Activated CD4-positive, alpha-beta memory T cell treated with anti-CD3 and anti-CD28 coated beads for 36 hours (primary cell): Measurements from ENCODE around the gene BTBD2. TPM values are rescaled to one million over a fixed set of nuclear protein-coding genes. Genes with fewer than 3 reads are reported as not detected.

Experiments used
- CTCF ChIA-PET: fragments of 350-600 bp; sonication (Branson Sonifier 250); formaldehyde crosslinking; loops from one replicate; lab custom pipeline; 2021; ENCODE audit warnings: antibody characterized with exemption, inconsistent platforms; lab: Charles Lee
- POLR2A ChIA-PET: fragments of 350-600 bp; sonication (Branson Sonifier 250); formaldehyde crosslinking; loops from one replicate; lab custom pipeline; 2021; ENCODE audit warnings: antibody characterized with exemption; lab: Charles Lee
- DNase-seq: peaks from one replicate; pipeline ENCODE4 v3.0.0-alpha.2; 2020
- H3K27ac Mint-ChIP-seq: one replicate; pipeline ENCODE4 v1.8.0; 2021; ENCODE audit warnings: mixed read lengths
- H3K27me3 Mint-ChIP-seq: one replicate; pipeline ENCODE4 v1.8.0; 2021; ENCODE audit warnings: mixed read lengths
- H3K36me3 Mint-ChIP-seq: one replicate; pipeline ENCODE4 v1.8.0; 2021; ENCODE audit warnings: mixed read lengths
- H3K4me1 Mint-ChIP-seq: one replicate; pipeline ENCODE4 v1.8.0; 2021; ENCODE audit warnings: low read depth, mixed read lengths
- H3K4me3 Mint-ChIP-seq: one replicate; pipeline ENCODE4 v1.8.0; 2021; ENCODE audit warnings: mild to moderate bottlenecking, mixed read lengths
- H3K9me3 Mint-ChIP-seq: one replicate; pipeline ENCODE4 v1.8.0; 2021; ENCODE audit warnings: mixed read lengths
- intact Hi-C: fragments of 100-400 bp; cut with micrococcal nuclease; formaldehyde crosslinking; loops from one replicate; pipeline ENCODE4 v1.15.1; 2023
- total RNA-seq, 2 experiments: library from RNA; stranded (reverse); gene quantifications; one replicate each; pipeline ENCODE4 v1.2.3, GENCODE V29; 2021

Gene BTBD2
- total RNA-seq, 2 experiments from 2014 or later, result 37.3 to 42.9 TPM

DNA sequence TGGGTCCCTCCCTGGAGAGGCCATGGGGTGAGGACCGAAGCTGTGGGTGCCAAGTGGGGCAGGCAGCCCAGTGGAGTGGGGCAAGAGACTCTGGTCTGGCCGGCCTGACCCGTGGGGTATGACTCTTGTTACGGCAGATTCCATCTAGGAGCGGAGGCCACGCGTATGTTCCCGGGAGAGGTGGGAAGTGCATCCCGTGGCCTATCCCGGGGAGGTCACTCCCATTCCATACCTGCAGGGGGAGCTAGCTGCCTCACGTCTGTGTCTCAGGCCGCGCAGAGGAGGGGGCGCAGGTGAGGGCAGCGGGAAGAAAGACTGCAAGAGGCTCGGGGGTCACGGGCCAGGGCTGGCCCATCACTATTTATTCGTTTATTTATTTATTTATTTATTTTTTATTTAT is 69.6 kb downstream of the BTBD2 start:
- Mint-ChIP-seq H3K27ac (no peak overlapping the region), H3K27me3 (no peaks in the 10 kb centered on the region), H3K4me1 (peaks cover 35% of the 10 kb centered on the region), H3K9me3 (no peaks in the 10 kb centered on the region), H3K4me3 (no peak overlapping the region), H3K36me3 (peaks cover 9% of the 10 kb centered on the region)
- intact Hi-C loops, result no loop called here
- POLR2A ChIA-PET, result interaction anchor here (0.6 kb wide), 1 partner anchor 197 kb away, joined by 3 read pairs; no protein-coding TSS in a partner anchor
- DNase-seq, result peak; percentile 56
- CTCF ChIA-PET, result interaction anchor here (0.6 to 1.5 kb wide), 10 partner anchors 16 to 146 kb away, joined by 3 to 6 read pairs (median 4); no protein-coding TSS in a partner anchor

DNA sequence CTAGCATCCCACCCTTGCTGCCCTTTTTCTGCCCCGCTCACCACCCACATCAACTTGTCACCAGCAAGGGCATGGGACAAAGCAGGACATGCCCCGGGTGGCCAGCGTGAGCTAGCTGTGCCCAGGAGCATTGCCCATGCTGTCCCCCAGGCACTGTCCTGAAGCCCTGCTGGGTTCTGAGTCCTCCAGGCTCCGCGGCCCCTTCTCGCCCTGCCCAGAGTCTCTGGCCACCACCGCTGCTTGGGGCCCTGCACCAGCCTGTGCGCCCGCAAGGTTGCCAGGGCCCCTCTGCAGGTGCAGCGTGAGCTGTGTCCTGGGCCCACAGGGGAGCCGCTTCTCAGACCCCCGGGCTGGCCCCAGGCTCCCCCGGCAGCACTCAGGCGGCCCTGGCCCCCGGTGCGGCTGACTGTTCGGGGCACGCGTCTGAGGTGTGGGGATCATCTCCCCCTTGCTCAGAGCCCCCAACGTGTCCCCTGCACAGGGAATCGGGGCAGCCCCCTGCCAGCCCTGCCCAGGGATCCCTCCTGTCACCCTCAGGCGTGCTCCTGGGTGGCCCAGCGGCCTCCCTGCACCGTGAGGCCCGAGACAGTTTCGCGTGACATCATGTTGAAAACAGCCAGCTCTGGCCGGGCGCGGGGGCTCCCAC is 70.5 kb downstream of the BTBD2 start:
- ChIA-PET POLR2A (no interaction called here), CTCF (interaction anchor here (0.6 to 3.3 kb wide), 8 partner anchors 15 to 147 kb away, joined by 3 to 19 read pairs (median 4); no protein-coding TSS in a partner anchor)
- intact Hi-C loops, result no loop called here
- no peaks in the 10 kb centered on the region for H3K27me3 Mint-ChIP-seq
- H3K4me3 Mint-ChIP-seq, result no peak overlapping the region
- H3K4me1 Mint-ChIP-seq, result peaks cover 32% of the 10 kb centered on the region
- H3K27ac Mint-ChIP-seq, result no peak overlapping the region
- H3K36me3 Mint-ChIP-seq, result peaks cover 9% of the 10 kb centered on the region
- DNase-seq, result no peak
- H3K9me3 Mint-ChIP-seq, result no peaks in the 10 kb centered on the region

DNA sequence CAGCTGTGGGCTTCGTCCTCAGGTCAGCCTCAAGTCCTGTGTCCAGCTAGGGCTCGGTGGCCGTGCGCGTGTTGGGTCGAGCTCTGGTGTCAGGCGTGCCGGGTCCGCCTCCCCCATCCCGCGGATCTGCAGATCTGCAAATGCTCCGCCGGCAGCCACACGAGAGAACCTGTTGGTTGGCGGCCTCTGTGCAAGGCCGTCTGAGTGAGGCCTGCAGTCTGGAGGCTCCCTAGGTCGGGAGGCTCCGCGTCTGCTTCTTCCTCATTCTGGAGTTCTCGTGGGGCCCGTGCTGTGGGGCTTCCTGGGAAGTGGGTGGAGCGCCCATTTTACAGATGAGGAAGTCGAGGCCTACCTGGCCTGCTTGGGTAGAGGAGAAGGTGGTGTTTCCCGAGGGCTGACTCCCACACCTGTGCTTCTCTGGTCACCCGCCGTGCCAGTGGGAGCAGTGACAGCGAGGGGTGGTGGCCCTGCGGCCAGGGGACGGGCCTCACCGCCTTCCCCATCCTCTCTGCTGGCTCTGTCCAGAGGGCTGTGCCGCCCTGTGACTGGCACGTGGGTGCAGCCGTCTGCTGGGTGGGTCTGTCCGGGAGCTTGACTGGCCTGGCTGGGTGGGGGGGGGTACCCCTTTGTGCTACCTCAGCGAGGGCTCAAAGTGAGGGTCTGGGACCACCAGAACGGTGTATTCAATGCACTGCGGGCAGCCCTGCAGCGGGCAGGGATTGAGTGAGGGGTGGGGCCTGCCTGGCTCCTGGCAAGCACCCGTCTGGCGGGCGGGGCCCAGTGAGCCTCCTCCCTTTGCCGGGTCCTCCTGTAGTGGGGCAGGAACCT is 71.2 kb downstream of the BTBD2 start:
- Mint-ChIP-seq H3K27ac (no peak overlapping the region), H3K4me3 (peak overlapping the region; percentile 40), H3K4me1 (peaks cover 38% of the 10 kb centered on the region), H3K36me3 (peaks cover 6% of the 10 kb centered on the region), H3K27me3 (no peaks in the 10 kb centered on the region), H3K9me3 (no peaks in the 10 kb centered on the region)
- DNase-seq, result no peak
- intact Hi-C loops, result no loop called here
- POLR2A ChIA-PET, result no interaction called here
- CTCF ChIA-PET, result interaction anchor here (0.6 to 3.3 kb wide), 3 partner anchors 14 to 62 kb away, joined by 3 to 19 read pairs (median 3); no protein-coding TSS in a partner anchor

DNA sequence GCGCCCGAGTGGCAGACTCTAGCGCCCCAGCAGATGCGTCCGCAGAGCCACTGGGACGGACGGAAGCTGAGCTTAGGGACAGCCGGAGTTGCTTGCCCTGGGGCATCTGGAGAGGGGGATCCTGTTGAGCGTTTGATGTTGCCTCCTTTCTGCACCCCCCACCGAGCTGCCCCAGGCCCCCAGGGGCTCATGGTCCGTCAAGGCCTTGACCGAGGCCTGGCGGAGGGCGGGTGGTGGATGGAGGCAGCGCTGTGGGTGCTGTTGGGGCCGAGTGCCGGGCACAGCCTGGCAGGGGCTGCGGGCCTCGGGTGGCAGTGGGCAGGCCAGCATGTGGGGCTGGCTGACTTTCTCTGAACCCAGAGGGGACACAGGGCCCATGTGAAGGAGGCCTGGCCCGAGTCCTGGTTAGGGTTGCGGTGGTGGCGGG is 71.8 kb downstream of the BTBD2 start:
- H3K4me1 Mint-ChIP-seq, result peaks cover 33% of the 10 kb centered on the region
- peak overlapping the region; percentile 84 for H3K4me3 Mint-ChIP-seq
- H3K9me3 Mint-ChIP-seq, result no peaks in the 10 kb centered on the region
- DNase-seq, result no peak
- H3K36me3 Mint-ChIP-seq, result peaks cover 4% of the 10 kb centered on the region
- peak overlapping the region; percentile 94 for H3K27ac Mint-ChIP-seq
- intact Hi-C loops, result loop anchor here (2.0 kb wide), 1 partner anchor 153 kb away; the partner anchor contains the start of genes IZUMO4 and MOB3A
- ChIA-PET POLR2A (no interaction called here), CTCF (interaction anchor here (1.6 to 3.3 kb wide), 2 partner anchors 10 to 14 kb away, joined by 4 to 19 read pairs; no protein-coding TSS in a partner anchor)
- H3K27me3 Mint-ChIP-seq, result no peaks in the 10 kb centered on the region

DNA sequence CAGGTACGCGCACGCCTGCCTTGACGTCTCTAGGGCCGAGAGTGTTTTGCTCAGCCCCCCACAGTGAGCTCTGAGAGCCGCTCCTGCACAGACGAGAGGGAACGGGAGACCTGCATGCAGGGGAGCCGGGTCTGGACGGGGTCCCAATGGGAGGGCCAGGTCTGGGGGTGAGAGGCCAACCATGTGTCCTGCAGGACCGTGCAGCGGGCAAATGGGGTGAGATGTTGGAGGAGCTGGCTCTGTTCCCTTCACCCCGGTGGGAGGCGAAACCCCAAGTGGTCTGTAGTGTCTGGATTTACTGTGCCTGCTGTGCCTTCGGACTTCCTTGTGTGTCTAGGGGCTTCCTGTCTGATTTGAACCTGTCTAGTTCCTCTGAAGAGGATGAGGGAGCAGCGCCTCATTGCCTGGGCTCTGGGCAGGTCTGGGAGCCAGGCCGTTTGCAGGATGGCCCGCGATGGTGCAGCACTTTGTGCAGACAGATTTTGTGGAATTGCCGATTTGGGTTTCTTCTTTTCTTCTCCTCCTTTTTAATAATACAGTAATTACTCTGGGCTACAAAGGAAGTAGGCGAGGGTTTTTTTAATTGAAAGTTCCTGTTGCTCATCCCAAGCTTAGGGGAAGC is 72.5 kb downstream of the BTBD2 start:
- POLR2A ChIA-PET, result interaction anchor here (1.1 kb wide), 1 partner anchor 66 kb away, joined by 3 read pairs; no protein-coding TSS in a partner anchor
- no peaks in the 10 kb centered on the region for H3K9me3 Mint-ChIP-seq
- H3K4me1 Mint-ChIP-seq, result peaks cover 30% of the 10 kb centered on the region
- H3K4me3 Mint-ChIP-seq, result peak overlapping the region; percentile 84
- peak overlapping the region; percentile 94 for H3K27ac Mint-ChIP-seq
- DNase-seq, result no peak
- intact Hi-C loops, result loop anchor here (1.0 to 2.0 kb wide), 2 partner anchors 38 to 154 kb away; partner anchors contain the start of genes ADAT3, IZUMO4, MOB3A and SCAMP4
- CTCF ChIA-PET, result interaction anchor here (0.9 to 3.3 kb wide), 6 partner anchors 11 to 78 kb away, joined by 3 to 19 read pairs (median 4); no protein-coding TSS in a partner anchor
- no peaks in the 10 kb centered on the region for H3K27me3 Mint-ChIP-seq
- H3K36me3 Mint-ChIP-seq, result peaks cover 2% of the 10 kb centered on the region

DNA sequence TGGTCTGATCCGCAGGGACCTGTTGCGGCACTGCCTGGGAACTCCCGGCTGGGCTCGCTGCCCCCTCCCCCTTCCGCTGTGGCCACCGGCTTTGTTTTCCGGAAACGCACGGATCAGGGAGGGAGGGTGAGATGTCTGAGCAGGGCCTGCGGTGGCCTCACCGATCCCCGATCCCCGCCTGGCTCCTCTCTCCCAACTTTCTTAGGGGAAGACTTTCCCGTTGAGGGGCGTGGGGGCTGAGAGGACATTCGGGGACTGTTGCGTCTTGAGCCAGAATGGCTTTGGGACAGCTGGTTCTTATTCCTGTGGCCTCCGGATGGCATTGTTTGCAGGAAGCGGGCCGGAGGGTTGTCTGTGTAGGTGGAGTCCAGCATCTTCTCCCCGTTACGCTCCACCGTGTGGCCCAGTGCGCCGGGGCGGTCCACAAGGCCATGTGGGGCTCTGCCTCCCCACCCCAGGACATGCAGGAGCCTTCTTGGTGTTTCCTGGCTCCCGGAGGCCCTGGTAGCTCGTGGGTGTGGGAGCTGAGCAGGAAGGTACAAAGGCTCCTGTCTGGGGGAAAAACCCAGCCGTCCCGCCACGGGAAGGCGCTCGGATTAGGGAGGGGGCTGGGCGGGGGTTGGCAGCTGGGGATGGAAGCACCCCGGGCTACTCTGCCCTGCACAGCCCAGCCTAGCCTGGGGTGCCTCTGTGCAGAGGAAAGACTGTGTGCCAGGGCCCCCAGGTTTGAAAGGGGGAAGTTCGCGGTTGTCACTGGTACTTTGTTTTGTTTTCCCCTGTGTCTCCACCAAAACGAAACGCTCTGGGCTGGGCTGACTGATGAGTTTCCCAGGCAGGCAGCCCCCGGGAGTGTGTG is 73.2 kb downstream of the BTBD2 start:
- intact Hi-C loops, result loop anchor here (1.0 to 2.0 kb wide), 2 partner anchors 37 to 154 kb away; partner anchors contain the start of genes ADAT3, IZUMO4, MOB3A and SCAMP4
- H3K27me3 Mint-ChIP-seq, result no peaks in the 10 kb centered on the region
- DNase-seq, result peak; percentile 89
- CTCF ChIA-PET, result interaction anchor here (0.9 to 3.3 kb wide), 6 partner anchors 11 to 78 kb away, joined by 3 to 19 read pairs (median 4); no protein-coding TSS in a partner anchor
- peak overlapping the region; percentile 94 for H3K27ac Mint-ChIP-seq
- H3K4me1 Mint-ChIP-seq, result peaks cover 30% of the 10 kb centered on the region
- POLR2A ChIA-PET, result interaction anchor here (1.1 kb wide), 1 partner anchor 66 kb away, joined by 3 read pairs; no protein-coding TSS in a partner anchor
- H3K36me3 Mint-ChIP-seq, result peaks cover 2% of the 10 kb centered on the region
- H3K4me3 Mint-ChIP-seq, result peak overlapping the region; percentile 84
- no peaks in the 10 kb centered on the region for H3K9me3 Mint-ChIP-seq

DNA sequence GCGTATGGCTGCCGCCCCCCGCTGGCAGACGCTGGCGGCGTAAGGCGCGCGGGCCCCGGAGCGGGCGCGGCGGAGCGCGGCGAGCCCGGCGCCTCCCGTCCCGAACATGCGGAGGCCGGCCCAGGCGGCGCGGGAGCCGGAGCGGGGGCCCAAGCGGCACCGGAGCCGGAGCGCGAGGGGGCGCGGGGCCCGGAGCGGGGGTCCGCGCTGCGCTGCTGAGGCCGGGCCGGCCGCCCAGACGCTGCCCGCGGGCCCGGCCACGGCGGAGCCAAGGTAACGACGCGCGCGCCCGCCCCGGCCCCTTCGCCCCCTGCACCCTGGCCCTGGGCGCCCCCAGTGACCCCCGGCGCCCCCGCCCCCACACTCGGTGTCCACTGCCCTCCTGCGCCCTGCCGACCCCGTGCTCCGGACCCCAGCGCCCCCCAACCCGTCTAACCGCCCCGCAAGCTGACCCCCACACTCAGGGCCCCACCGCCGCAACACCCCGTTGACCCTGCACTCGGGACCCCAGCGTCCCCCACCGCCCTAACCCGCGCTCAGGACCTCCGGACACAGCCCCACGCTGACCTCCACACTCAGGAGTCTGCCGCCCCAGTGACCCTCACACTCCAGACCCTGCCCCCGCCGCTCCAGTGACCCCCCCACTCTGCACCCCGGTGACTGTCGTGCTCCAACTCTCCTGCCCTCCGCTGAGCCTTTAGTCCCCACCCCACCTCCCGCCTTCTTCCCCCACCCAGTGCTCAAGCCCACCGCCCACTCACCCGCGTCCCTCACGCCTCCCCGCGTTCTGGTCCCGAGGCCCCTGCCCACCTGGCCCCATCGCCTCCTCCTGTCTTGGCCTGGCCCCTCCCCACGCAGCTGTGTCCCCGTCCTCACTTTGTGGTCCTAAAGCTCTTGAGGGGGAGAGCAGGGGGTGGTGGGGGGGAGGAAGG is 74.1 kb downstream of the BTBD2 start, which contains the start of gene CSNK1G2:
Gene CSNK1G2, plus strand, starts transcription at position 27 of the 932 bp plus-strand sequence. CDS start 28,601 bp downstream, outside the sequence.
- H3K4me3 Mint-ChIP-seq, result peak within 1 kb of the TSS; percentile 87
- no peak for DNase-seq
- no peaks in the 10 kb centered on the region for H3K9me3 Mint-ChIP-seq
- intact Hi-C loops, result loop anchor here (1.0 to 2.0 kb wide), 2 partner anchors 36 to 155 kb away; partner anchors contain the start of genes ADAT3, IZUMO4, MOB3A and SCAMP4
- H3K27ac Mint-ChIP-seq, result peak within 1 kb of the TSS; percentile 94
- peaks cover 2% of the 10 kb centered on the region for H3K36me3 Mint-ChIP-seq
- H3K4me1 Mint-ChIP-seq, result peaks cover 30% of the 10 kb centered on the region
- no peaks in the 10 kb centered on the region for H3K27me3 Mint-ChIP-seq
- POLR2A ChIA-PET, result no interaction called here
- CTCF ChIA-PET, result interaction anchor here (1.2 to 3.3 kb wide), 2 partner anchors 11 to 18 kb away, joined by 4 to 19 read pairs; no protein-coding TSS in a partner anchor

DNA sequence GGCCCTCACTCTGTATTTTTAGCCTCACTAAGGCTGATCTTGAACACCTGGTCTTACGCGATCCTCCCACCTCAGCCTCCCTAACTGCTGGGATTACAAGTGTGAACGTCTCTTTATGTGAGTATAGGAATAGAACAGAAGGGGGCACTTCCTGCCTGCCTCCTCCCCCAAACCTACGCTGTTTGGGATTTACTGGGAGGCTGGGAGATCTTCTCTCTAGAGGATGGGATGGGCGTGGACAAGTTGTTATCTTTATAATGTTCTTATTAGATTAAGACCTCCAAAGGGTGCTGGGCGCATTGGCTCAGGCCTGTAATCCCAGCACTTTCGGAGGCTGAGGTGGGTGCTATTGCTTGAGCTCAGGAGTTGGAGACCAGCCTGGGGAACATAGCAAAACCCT is 77.4 kb downstream of the BTBD2 start:
- peaks cover 18% of the 10 kb centered on the region for H3K4me1 Mint-ChIP-seq
- intact Hi-C loops, result no loop called here
- no peak overlapping the region for H3K4me3 Mint-ChIP-seq
- ChIA-PET CTCF (no interaction called here), POLR2A (no interaction called here)
- H3K36me3 Mint-ChIP-seq, result no peaks in the 10 kb centered on the region
- no peaks in the 10 kb centered on the region for H3K27me3 Mint-ChIP-seq
- H3K9me3 Mint-ChIP-seq, result peaks cover 7% of the 10 kb centered on the region
- DNase-seq, result no peak
- no peak overlapping the region for H3K27ac Mint-ChIP-seq

DNA sequence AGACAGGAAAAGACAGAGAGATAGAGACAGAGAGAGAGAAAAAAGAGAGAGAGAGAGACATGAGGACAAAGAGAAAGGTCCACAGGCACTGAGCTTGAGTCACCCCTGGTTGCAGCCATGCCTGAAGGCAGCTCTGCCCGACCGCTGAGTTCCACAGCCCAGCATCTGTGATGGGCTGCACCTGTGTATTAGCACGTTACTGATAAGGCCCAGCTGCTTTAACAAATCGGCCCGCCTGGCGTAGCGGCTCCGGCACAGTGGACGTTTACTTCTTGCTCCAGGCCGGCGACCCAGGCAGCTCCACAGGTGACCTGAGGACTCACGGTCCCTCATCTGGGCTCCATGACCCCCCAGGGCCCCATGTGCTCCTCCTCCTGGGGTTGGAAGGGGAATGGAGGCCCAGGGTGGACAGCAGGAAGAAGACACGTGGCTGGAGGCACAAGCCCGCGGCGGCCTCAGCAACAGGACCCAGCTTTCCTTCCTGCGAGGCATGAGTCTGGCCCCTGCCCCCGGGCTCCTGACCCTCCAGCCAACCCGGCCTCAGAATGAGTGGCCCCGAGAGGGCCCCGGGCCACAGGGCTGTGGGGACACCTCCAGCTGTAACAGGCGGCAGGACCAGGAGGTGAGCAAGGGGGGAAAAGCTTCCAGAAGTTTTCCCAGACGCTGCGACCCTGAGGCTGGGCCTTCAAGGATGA is 78.5 kb downstream of the BTBD2 start:
- POLR2A ChIA-PET, result interaction anchor here (0.8 to 1.0 kb wide), 2 partner anchors 40 to 62 kb away, joined by 3 to 4 read pairs; no protein-coding TSS in a partner anchor
- DNase-seq, result no peak
- H3K27ac Mint-ChIP-seq, result no peak overlapping the region
- CTCF ChIA-PET, result interaction anchor here (1.2 kb wide), 1 partner anchor 14 kb away, joined by 5 read pairs; no protein-coding TSS in a partner anchor
- H3K4me1 Mint-ChIP-seq, result peaks cover 14% of the 10 kb centered on the region
- intact Hi-C loops, result no loop called here
- H3K9me3 Mint-ChIP-seq, result peaks cover 12% of the 10 kb centered on the region
- no peaks in the 10 kb centered on the region for H3K36me3 Mint-ChIP-seq
- no peak overlapping the region for H3K4me3 Mint-ChIP-seq
- no peaks in the 10 kb centered on the region for H3K27me3 Mint-ChIP-seq
